Measurements from ENCODE around the gene CERK.

Gene CERK

DNA sequence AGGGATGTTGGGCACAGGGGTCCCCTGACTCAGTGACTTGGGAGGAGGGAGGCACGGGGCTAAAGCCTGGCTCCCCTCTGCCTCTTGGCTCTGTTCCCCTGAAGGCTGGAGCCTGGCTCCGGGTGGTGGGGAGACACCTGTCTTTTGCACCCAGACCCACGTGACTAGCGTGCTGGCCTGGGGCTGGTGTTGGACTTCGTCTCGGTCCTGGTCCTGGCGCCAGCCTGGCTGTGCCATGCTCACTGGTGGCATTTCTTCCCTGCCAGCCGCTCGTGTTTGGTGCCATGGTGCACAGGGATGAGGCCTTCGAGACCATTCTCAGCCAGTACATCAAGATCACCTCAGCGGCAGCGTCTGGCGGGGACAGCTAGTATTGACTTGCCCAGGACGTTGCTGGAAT, 61.2 kb downstream of the CERK start:
- Histone ChIP-seq H3K4me3 (no peak overlapping the region), H3K27ac (no peak overlapping the region)
- TF ChIP-seq, protein P1, sequence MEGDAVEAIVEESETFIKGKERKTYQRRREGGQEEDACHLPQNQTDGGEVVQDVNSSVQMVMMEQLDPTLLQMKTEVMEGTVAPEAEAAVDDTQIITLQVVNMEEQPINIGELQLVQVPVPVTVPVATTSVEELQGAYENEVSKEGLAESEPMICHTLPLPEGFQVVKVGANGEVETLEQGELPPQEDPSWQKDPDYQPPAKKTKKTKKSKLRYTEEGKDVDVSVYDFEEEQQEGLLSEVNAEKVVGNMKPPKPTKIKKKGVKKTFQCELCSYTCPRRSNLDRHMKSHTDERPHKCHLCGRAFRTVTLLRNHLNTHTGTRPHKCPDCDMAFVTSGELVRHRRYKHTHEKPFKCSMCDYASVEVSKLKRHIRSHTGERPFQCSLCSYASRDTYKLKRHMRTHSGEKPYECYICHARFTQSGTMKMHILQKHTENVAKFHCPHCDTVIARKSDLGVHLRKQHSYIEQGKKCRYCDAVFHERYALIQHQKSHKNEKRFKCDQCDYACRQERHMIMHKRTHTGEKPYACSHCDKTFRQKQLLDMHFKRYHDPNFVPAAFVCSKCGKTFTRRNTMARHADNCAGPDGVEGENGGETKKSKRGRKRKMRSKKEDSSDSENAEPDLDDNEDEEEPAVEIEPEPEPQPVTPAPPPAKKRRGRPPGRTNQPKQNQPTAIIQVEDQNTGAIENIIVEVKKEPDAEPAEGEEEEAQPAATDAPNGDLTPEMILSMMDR (IDR thresholded peaks at IDR 0.05) = no peak
- no peak for DNase-seq (ENCODE audit: low spot score)

DNA sequence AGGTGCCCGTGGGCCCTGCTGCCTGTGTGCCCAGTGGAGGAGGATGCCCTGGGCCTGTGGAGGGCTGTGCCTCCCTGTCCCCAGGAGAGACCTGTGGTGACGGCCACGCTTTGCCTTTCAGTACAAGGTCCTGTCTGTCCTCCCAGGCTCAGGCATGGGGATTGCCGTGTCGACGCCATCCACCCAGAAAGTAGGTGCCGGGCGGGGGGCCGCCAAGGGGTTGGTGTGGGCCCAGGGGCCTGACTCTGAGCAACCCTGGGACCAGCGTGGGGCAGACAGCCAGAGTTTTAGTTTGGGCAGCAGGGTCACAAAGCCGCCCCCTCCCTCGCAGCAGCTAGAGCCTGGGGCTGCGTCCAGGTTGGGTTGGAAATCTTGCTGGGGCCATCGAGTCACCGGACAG, 61.6 kb downstream of the CERK start:
- no peak overlapping the region for H3K4me3 ChIP-seq
- DNase-seq (ENCODE audit: low spot score) = no peak
- no peak overlapping the region for H3K27ac ChIP-seq
- TF ChIP-seq, protein P1 (IDR thresholded peaks at IDR 0.05) = no peak

DNA sequence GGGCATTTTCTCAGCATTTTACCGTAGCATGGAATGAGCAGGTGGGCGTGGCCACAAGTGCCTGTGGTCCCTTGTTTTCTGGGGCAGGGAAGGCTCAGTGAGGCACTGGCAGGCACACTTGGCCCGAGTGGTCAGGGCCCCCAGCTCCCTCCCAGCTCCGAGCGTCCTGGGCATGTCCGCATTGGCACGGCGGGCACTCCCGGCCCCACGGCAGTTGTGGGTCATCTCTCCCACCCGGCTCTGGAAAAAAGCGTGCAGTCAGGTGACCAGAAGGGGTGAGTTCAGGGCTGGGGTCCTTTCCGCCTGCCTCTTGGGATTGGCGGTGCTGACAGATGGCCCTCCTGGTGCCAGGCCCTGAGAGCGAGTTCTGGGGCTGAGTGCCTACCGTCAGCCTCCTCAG, 62.1 kb downstream of the CERK start:
- H3K4me3 ChIP-seq = no peak overlapping the region
- TF ChIP-seq, protein P1 (IDR thresholded peaks at IDR 0.05) = no peak
- no peak for DNase-seq (ENCODE audit: low spot score)
- no peak overlapping the region for H3K27ac ChIP-seq

DNA sequence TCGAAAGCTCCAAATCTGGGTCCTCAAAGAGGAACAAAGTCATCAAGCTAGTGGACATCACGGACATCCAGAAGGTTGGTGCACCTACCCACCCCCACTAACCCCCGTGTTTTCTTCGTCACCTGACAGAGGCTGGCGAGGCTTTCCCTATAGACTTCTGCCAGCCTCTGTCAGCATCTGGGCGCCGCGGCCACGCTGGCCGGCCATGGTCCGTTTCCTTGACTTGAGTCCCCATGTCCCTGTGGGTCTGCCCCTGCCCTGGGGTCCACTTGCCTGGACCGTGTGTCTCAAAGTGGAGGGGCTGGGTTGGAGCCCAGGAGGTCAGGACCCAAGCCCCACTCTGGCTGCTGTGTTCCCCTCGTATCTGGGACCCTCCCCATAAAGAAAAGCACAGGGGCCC, 62.6 kb downstream of the CERK start:
- H3K4me3 ChIP-seq = no peak overlapping the region
- no peak for DNase-seq (ENCODE audit: low spot score)
- no peak overlapping the region for H3K27ac ChIP-seq
- TF ChIP-seq, protein P1 (IDR thresholded peaks at IDR 0.05) = no peak

DNA sequence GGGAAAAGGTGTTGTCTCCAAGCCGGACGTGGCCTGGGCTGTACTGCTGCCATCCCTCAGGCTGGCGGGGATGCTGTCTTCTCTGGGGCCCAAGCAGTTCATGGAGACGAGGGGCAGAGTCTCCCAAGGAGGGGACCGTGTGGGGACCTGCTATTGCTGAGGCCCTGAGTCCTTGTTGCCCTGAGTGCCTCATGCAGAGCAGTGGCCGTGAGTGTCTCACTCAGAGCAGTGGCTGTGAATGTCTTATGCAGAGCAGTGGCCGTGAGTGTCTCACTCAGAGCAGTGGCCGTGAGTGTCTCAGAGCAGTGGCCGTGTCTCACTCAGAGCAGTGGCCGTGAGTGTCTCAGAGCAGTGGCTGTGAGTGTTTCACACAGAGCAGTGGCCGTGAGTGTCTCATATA, 63.1 kb downstream of the CERK start:
- no peak for DNase-seq (ENCODE audit: low spot score)
- Histone ChIP-seq H3K27ac (peak overlapping the region in 1 of 2 donors; percentile 2), H3K4me3 (no peak overlapping the region)
- TF ChIP-seq, protein P1 (IDR thresholded peaks at IDR 0.05) = no peak

DNA sequence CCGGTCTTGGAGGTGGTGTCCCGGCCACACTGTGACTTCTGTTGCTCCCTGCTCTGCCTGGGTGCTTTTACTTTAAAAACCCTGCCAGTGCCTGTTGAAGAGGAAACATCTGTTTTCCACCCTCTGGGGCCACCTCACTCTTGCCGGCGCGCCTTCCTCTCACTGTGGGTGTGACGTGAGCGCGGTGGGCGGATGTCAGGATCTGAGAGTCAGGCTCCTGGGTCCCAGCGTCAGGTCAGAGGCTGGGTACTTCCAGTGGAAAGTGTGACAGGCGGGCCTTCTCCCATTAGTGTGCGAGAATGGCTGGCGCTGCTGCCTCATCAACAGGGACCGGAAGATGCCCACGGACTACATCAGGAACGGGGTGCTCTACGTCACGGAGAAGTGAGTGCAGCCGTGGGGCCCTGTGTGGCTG, 63.7 kb downstream of the CERK start:
- no peak overlapping the region for H3K4me3 ChIP-seq
- no peak for DNase-seq (ENCODE audit: low spot score)

DNA sequence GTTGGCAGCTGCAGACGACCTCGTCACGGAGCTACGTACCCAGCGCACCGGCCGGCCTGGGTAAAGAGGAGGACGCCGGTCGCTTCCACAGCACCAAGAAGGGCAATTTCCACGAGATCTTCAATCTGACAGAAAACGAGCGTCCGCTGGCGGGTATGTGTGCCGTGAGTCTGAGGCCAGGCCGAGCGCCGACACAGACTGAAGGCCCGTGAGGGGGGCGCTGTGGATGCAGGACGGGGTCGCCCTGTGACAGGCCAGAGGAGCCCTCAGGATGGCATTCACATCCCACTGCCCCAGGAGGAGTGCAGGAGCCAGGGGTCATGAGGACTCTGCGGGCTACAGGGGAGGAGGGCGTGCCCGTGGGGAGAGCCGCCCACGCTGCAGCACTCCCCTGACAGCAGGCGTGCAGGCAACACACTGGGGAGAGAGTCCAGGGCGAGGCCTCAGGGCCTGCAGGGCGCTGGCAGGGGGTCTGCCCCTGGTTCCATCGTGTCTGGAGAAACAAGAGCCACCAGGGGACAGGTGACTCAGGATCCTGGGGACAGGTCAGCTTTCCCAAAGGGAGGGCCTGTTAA, 64.3 kb downstream of the CERK start:
- no peak for DNase-seq (ENCODE audit: low spot score)
- TF ChIP-seq, protein P1 (IDR thresholded peaks at IDR 0.05) = no peak
- Histone ChIP-seq H3K4me3 (no peak overlapping the region), H3K27ac (no peak overlapping the region)

More for the DNA sequence above, 63.7 kb downstream of the CERK start:
- H3K27ac ChIP-seq = peak overlapping the region in 1 of 2 donors; percentile 2
- TF ChIP-seq, protein P1 (IDR thresholded peaks at IDR 0.05) = no peak
